ENCODE measurements around the gene C1R.

Gene C1R

GRCh38 chr12:7092229-7092985, at the start of gene C1R:
TSS of gene C1R (minus strand) at chr12:7092445. CDS start at chr12:7092388, 57 bp downstream.
- DNase-seq, result peak; percentile 22 to 59

DNA sequence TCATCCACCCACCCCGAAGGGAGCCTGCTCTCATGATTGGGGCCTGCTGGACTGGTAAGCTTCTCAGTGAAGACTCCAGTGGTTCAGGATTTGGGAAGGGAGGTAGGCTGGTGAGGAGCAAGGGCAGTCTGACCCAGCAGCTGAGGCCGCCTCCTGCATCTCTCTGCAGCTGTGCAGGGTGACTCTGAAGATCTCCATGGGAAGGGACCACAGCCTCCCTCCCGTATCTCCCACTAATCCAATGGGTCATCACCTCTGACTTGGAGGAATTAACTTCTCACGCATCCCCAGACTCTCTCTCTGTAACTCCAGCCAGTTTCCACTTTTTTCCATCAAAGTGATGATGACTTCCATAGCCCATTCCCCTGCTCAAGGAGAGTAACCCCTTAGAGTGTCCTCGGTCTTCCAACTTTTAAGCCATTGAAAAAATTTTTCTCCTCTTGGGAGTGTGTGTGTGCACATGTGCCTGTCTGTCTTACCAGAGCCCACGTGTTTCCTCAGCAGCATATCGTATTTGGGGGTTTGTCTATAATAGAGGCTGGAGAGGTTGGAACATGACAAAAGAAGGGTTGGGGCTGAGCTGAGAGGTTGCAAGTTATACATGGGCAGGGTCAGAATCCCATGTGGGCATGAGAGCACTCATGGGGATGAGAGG, 49.2 kb upstream of the C1R start:
- DNase-seq, result no peak

GRCh38 chr12:7139200-7139599, 47.0 kb upstream of the C1R start:
- no peak for DNase-seq

- DNase-seq, result no peak
Observed at GRCh38 chr12:7137908-7138307, 45.7 kb upstream of the C1R start.

- no peak for DNase-seq
Observed at GRCh38 chr12:7136676-7137075, 44.4 kb upstream of the C1R start.

GRCh38 chr12:7136071-7136470, 43.8 kb upstream of the C1R start:
- no peak for DNase-seq

- DNase-seq, result no peak
Observed at GRCh38 chr12:7134396-7135166, 42.3 kb upstream of the C1R start.

DNA sequence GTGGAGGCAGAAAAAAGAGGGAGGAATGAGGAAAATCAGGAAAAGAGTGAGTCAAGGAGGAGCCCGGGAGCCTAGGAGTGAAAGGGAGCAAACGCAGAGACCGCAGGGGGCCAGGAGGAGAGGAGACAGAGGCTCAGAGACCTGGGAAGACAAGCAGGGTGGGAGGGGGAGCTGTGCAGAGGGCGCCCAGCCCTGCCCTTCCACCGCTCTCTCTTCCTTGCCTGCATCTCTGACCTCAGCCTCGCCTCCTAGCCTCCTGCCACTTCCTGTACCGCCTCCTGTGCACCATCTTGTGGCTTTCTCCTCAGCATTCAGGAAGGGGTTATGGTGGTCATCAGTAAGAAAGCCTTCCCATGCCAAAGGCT, 39.2 kb upstream of the C1R start:
- DNase-seq, result no peak

GRCh38 chr12:7130701-7131501, 38.7 kb upstream of the C1R start:
- DNase-seq, result no peak

DNA sequence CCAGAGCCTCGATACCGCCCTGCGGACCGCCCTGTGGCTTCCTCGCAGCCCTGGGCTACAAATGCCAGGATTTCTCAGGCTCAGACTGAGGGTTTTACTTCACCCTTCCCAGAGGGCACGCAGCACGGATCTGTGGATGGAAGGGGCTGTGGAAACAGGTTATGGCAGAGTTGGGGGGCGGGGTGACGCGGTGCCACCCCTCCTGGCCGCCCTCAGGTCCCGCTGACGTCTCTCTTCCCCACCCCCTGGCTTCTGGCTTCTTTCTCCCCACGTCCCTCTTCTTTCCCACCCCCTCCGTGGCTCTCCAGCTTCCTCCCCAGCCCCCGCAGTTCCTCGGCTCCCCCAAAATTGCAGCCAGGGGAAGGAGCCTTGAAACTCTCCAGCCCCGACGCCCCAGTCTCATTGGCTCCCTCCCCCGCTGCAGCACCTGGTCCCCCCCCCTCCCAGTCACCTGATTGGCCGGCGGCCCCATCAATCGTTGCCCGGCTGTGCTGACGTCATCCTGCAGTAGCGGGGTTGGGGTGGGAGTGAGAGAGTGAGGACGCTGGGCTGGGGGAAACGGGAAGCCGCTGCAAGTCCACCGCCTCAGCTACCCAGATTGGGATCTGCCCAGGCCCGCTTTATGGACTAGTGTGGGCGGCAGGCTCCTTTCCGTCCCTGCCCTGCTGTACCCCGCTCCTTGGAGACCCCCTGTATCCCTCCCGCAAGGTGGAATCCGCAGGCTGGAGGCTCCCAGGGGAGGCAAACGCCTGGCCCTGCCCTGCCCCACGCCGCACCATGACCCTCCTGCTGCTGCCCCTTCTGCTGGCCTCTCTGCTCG, 37.8 kb upstream of the C1R start, which contains the start of gene CLSTN3:
CLSTN3 (plus strand) TSS at position 500 of the 820 bp plus-strand sequence; CDS start at position 778, 278 bp downstream.
- peak; percentile 32 to 66 for DNase-seq

DNA sequence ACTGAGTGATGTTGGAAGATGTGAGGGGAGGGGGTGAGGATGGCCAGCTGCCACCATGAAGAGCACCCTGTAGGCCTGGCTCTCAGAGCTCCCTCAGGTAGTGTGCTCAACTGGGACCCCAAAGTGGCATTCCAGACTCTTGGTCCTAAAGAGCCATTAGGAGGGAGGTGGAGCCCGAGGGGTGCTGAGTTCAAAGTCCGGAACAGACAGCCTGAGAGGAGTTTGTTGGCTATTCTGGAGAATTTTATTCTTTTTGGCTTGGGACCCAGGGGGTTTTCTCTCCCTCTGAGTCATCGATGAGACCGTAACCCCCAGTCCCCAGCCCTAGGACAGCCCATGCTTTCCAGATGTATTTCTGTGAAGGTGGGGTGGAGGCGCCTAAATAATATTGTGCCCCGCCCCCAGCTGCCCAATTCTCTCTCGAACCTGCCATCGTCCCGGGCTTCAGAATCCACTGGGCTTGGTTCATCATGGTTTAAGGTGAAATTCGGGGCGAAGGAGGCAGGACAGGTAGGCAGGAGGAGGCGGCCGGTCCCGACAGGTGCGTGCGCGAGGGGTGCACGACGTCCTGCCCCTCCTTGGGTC, 37.1 kb upstream of the C1R start:
- no peak for DNase-seq

GRCh38 chr12:7128681-7129286, 36.5 kb upstream of the C1R start, which contains the start of gene RBP5:
TSS of gene RBP5 (minus strand) at chr12:7128889. CDS start at chr12:7128775, 114 bp downstream.
- DNase-seq, result no peak

DNA sequence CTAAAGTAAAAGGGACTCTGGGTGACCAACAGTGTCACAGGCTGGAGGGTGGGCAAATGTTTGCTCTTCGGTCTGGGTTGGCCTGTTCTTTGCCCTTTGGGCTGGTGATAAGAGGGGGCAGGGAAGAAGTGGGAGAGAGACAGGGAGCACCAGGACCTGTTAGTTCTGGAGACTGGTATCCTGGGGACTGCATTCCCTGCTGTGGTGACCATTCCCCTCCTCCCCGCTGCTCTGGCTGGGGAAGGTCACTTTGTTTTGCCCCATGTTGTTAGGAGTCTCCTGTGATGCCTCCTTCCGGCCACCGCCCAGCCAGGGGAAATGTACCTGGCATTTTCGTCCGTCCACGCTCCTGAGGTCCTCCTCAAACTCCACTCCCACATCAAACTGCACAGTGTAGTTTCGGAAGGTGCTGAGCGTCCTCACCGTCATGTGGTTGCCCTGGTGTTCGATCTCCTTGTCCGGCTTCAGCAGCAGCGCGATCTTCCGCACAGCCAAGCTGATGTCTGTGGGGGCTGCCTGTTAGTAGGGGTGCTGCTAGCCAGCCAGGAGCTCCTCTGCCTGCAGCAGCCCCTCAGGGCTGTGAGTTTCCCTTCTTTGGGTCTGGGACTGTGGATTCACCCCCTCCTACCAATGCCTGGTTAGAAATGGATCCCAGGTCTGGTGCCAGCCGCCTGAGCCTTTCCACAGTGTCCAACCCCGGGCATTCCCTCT, 35.8 kb upstream of the C1R start:
- DNase-seq, result no peak

GRCh38 chr12:7125632-7126227, 33.5 kb upstream of the C1R start:
- no peak for DNase-seq

DNA sequence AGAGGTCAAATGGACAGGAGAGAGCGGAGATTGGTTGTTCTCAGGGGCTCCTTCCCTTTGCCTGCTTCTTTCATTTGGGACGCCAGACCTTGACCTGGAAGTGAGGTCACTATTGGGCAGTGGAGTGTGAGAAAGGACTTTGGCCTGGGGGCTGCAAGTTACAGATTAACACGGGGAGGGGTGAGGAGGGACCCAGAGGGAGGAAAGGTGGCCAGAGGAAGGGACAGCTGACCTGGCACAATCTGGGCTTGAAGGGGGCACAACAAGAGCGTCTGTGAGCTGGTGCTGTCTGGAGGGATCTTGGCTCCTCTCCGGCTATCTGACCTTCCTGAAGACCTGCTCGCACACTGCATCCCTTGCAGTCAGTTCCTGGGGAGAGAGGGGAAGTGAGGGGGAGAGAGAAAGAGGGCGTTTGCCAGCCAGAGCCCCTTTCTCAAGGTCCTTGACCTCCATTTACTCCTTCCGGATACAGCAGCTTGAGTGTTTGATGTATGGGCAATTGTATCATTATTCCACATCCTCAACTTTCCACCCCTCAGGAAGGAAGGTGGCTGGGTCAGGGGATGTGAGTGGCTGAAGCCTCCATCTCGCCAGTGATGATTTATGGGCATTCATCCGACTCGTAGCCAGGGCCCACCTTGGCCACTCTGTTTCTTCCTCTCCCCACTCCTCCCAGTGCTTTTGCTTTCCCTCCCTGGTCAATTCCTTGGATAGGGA, 31.7 kb upstream of the C1R start:
- DNase-seq, result no peak

- DNase-seq, result no peak
Observed at GRCh38 chr12:7122811-7123769, 30.8 kb upstream of the C1R start.

- no peak for DNase-seq
Observed at GRCh38 chr12:7121324-7121723, 29.1 kb upstream of the C1R start.

DNA sequence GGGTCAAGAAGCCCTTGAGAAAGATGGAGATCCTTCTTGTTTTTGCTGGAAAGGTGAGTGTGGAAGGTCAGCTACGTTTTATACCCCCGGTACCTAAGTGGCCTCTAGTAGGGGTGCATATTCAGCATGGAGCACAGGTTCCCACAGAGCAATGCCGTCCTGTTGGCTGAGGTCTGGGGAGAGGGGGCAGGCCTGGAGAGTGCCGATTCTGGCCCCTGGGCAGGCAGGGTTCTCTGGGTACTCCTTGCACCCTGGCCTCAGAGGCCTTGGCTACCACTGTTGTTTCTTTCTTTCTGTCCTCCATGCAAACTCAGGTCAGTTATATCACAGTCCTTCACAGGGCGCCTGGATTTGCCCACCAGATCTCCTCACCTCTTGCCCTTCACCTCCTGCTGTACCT, 27.9 kb upstream of the C1R start:
- no peak for DNase-seq

Data from bone marrow (tissue), 2 donors.